ENCODE measurements around the gene CACUL1.
"Not testable (repeated sequence)": the region's sequence is repeated elsewhere in the genome, so short reads cannot be mapped to it uniquely, and the experiment has no call there.

Gene CACUL1

DNA sequence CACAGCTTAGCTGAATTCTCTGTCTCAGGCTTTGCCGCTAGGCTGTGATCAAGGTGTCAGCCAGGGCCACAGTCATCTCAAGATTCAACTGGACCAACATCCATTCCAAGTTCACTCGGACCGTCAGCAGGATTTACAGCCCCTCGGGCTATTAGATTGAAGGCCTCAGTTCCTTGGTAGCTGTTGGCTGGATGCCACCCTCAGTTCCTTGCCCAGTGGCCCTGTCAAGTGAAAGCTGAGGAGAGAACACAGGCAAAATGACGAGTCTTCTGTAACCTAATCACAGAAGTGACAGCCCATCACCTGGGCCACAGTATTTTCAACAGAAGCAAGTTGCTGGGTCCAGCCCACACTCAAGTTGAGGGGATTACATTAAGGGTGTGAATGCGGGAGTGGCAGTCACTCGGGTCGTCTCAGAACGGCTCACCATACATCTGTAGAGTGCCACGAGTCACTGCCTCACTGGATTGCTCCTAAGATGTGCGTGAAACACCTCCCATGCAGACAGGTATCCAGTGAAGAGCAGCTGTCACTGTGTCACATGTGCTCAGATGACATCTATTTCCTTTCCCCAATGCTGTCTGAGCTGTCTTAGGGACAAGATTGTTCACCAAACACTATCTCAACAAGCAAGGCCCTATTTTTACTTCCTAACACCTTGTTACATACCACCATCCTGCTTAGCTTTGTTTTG is 80.4 kb downstream of the CACUL1 start:
- TF ChIP-seq, protein P1, sequence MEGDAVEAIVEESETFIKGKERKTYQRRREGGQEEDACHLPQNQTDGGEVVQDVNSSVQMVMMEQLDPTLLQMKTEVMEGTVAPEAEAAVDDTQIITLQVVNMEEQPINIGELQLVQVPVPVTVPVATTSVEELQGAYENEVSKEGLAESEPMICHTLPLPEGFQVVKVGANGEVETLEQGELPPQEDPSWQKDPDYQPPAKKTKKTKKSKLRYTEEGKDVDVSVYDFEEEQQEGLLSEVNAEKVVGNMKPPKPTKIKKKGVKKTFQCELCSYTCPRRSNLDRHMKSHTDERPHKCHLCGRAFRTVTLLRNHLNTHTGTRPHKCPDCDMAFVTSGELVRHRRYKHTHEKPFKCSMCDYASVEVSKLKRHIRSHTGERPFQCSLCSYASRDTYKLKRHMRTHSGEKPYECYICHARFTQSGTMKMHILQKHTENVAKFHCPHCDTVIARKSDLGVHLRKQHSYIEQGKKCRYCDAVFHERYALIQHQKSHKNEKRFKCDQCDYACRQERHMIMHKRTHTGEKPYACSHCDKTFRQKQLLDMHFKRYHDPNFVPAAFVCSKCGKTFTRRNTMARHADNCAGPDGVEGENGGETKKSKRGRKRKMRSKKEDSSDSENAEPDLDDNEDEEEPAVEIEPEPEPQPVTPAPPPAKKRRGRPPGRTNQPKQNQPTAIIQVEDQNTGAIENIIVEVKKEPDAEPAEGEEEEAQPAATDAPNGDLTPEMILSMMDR (IDR thresholded peaks at IDR 0.05; ENCODE audit: control insufficient read depth, insufficient read depth, low read depth, low read length, missing control alignments), result no peak
- H3K4me3 ChIP-seq (ENCODE audit: control insufficient read depth, low read depth, low read length), result no peak overlapping the region
- DNase-seq (ENCODE audit: low read depth), result no peak

- no peak for DNase-seq (ENCODE audit: low read depth)
- no peak overlapping the region for H3K4me3 ChIP-seq (ENCODE audit: control insufficient read depth, low read depth, low read length)
- TF ChIP-seq, protein P1 (IDR thresholded peaks at IDR 0.05; ENCODE audit: control insufficient read depth, insufficient read depth, low read depth, low read length, missing control alignments), result no peak
Measured at GRCh38 chr10:118672766-118673715, 81.7 kb downstream of the CACUL1 start.

GRCh38 chr10:118672153-118672552 is 82.6 kb downstream of the CACUL1 start:
- DNase-seq (ENCODE audit: low read depth), result no peak
- H3K4me3 ChIP-seq (ENCODE audit: control insufficient read depth, low read depth, low read length), result no peak overlapping the region
- TF ChIP-seq, protein P1 (IDR thresholded peaks at IDR 0.05; ENCODE audit: control insufficient read depth, insufficient read depth, low read depth, low read length, missing control alignments), result no peak

- DNase-seq (ENCODE audit: low read depth); H3K4me3 ChIP-seq (ENCODE audit: control insufficient read depth, low read depth, low read length): not testable (repeated sequence)
Measured at GRCh38 chr10:118671221-118671620, 83.5 kb downstream of the CACUL1 start.

DNA sequence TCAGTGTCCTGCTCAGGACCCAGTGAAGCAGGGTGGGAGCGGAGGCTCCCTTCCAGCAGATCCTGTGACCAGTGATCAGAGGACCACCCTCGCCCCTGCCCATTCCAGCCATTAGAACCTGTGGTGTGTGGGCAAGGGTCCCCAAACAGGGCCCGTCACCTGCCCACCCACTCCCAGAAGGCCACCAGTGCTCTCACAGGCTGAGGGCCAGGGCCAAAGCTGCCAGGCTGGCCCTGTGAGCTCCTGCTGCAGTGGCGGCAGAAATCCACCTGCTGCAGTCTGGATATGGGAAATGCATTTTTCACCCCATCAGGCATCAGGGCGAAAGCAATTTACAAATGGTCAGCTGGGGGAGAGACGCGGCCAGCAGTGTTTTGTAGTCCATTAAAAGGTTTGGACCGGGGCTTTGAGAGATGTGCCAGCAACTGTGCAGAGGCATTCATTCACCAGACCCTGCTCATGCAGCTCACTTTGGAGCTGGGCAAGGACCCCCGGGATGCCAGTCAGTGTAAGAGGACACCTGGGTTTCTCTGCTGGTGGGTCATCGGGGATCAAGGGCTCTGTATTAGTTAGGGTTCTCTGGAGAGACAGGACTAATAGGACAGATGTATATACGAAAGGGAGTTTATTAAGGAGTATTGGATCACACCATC is 84.2 kb downstream of the CACUL1 start:
- no peak for DNase-seq (ENCODE audit: low read depth)

GRCh38 chr10:118669835-118670234 is 84.9 kb downstream of the CACUL1 start:
- DNase-seq (ENCODE audit: low read depth), result no peak
- no peak overlapping the region for H3K4me3 ChIP-seq (ENCODE audit: control insufficient read depth, low read depth, low read length)
- TF ChIP-seq, protein P1 (IDR thresholded peaks at IDR 0.05; ENCODE audit: control insufficient read depth, insufficient read depth, low read depth, low read length, missing control alignments), result no peak

More for the DNA sequence above, 84.2 kb downstream of the CACUL1 start:
- no peak overlapping the region for H3K4me3 ChIP-seq (ENCODE audit: control insufficient read depth, low read depth, low read length)
- TF ChIP-seq, protein P1 (IDR thresholded peaks at IDR 0.05; ENCODE audit: control insufficient read depth, insufficient read depth, low read depth, low read length, missing control alignments), result no peak
